ENCODE measurements around the gene SLC35F1.

The SLC35F1 gene

DNA sequence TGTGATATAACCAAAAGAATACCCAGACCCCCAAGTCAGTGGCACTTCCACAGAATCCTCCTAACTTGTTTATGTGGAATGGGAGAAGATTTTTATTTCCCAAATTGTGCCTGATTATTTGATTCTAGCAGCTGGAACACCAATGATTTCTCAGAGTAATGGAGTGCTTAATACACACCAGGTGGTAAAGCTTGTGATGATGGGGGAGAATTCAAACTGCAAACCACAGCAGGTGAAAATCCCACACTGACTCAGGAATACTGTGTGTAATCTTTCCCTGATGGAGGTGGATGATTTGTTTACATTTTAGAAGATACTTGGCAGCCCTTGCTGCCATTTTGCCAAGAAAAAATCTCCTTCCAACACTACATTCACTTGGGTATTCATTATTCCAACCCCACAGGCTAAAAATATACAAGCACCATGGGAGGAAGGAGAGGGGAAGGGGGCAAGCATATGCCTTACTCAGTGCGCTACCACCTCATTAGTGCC lies 428.3 kb downstream of the SLC35F1 start:
- DNase-seq: no peak
- H3K36me3 Mint-ChIP-seq: no peaks in the 10 kb centered on the region
- H3K27me3 Mint-ChIP-seq: no peaks in the 10 kb centered on the region
- no peak overlapping the region for H3K27ac Mint-ChIP-seq
- no peaks in the 10 kb centered on the region for H3K9me3 Mint-ChIP-seq
- no peaks in the 10 kb centered on the region for H3K4me1 Mint-ChIP-seq
- no peak overlapping the region for H3K4me3 Mint-ChIP-seq
- CTCF ChIA-PET: no interaction called here

- Mint-ChIP-seq H3K27me3 (no peaks in the 10 kb centered on the region), H3K9me3 (peaks cover 7% of the 10 kb centered on the region), H3K36me3 (no peaks in the 10 kb centered on the region), H3K27ac (no peak overlapping the region), H3K4me1 (no peaks in the 10 kb centered on the region), H3K4me3 (no peak overlapping the region)
- DNase-seq: no peak
- CTCF ChIA-PET: no interaction called here
Measured at GRCh38 chr6:118344014-118344670, 437.1 kb downstream of the SLC35F1 start.

DNA sequence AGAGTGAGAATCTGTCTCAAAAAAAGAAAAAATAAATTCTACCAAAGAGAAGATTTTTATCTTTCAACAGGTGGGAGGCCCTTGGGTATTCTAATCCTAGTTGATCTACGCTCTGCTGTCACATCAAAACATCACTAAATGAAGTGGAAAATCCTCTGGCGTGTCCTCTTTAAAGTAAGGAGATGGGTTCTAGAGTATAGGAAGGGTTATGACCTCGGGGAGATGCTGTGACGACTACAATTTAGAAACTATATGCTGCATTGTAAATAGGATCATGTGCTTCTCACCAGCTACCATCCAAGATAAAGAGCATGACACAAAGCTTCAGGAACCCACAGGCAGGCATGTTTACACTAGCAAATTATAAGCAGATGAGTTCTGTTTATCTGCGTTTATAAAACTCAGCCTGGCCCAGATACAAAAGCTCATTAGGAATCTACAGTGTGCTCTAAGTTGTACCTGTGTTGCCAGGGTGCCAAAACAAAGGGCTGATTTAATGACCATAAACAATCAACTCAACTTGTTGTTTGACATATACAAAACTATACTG lies 443.9 kb downstream of the SLC35F1 start:
- H3K9me3 Mint-ChIP-seq: no peaks in the 10 kb centered on the region
- no peak overlapping the region for H3K27ac Mint-ChIP-seq
- no peak for DNase-seq
- H3K4me1 Mint-ChIP-seq: no peaks in the 10 kb centered on the region
- H3K36me3 Mint-ChIP-seq: no peaks in the 10 kb centered on the region
- no peak overlapping the region for H3K4me3 Mint-ChIP-seq
- CTCF ChIA-PET: no interaction called here
- H3K27me3 Mint-ChIP-seq: no peaks in the 10 kb centered on the region

DNA sequence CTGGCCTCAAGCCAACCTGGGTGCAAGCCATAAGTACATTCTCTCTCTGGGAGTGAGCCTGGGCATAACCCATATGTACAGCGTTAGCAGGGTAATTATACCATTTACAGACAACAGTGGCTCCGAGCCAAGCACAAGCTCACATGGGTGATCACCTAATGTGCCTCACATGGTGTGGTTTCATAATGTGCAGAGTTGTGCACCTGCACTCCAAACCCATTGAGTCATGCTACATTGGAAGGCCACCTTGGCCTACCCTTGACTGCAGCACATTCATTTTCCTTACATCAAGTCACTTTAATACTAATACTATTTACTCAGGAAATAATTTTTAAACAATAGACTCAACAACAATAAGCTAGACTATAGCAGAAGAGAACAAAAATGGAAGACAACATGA lies 446.5 kb downstream of the SLC35F1 start:
- DNase-seq: no peak
- no peak overlapping the region for H3K27ac Mint-ChIP-seq
- no peak overlapping the region for H3K4me3 Mint-ChIP-seq
- no peaks in the 10 kb centered on the region for H3K4me1 Mint-ChIP-seq
- H3K36me3 Mint-ChIP-seq: no peaks in the 10 kb centered on the region
- no peaks in the 10 kb centered on the region for H3K27me3 Mint-ChIP-seq
- CTCF ChIA-PET: interaction anchor here (0.7 kb wide), 1 partner anchor 25 kb away, joined by 4 read pairs; no protein-coding TSS in a partner anchor
- no peaks in the 10 kb centered on the region for H3K9me3 Mint-ChIP-seq

DNA sequence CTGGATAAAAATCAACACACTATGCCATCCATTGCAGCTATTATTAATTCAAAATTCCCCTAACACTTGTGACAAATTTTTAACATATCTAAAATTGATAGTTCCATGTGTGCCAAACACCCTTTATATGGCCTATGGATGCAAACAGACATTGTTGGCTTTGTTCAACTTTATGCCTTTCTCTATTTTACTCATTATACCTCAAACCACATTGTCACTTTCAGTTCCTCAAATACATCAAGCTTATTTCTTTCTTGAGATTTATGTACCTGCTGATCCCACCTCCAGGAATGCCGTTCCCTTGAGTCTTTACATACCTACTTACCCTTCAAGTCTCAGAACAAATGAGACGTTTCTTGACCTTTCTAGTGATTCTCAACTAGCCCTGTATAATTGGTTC lies 447.6 kb downstream of the SLC35F1 start:
- H3K4me3 Mint-ChIP-seq: no peak overlapping the region

GRCh38 chr6:118356054-118356453 lies 449.0 kb downstream of the SLC35F1 start:
- Mint-ChIP-seq H3K27ac (no peak overlapping the region), H3K9me3 (no peaks in the 10 kb centered on the region), H3K27me3 (no peaks in the 10 kb centered on the region), H3K4me3 (no peak overlapping the region), H3K4me1 (no peaks in the 10 kb centered on the region), H3K36me3 (no peaks in the 10 kb centered on the region)
- DNase-seq: no peak
- CTCF ChIA-PET: no interaction called here

More for the DNA sequence above, 447.6 kb downstream of the SLC35F1 start:
- DNase-seq: no peak
- Mint-ChIP-seq H3K27me3 (no peaks in the 10 kb centered on the region), H3K27ac (no peak overlapping the region), H3K36me3 (no peaks in the 10 kb centered on the region), H3K9me3 (no peaks in the 10 kb centered on the region), H3K4me1 (no peaks in the 10 kb centered on the region)
- CTCF ChIA-PET: no interaction called here

GRCh38 chr6:118356686-118357085 lies 449.6 kb downstream of the SLC35F1 start:
- H3K36me3 Mint-ChIP-seq: no peaks in the 10 kb centered on the region
- H3K4me3 Mint-ChIP-seq: no peak overlapping the region
- H3K27ac Mint-ChIP-seq: no peak overlapping the region
- CTCF ChIA-PET: no interaction called here
- no peaks in the 10 kb centered on the region for H3K4me1 Mint-ChIP-seq
- H3K27me3 Mint-ChIP-seq: no peaks in the 10 kb centered on the region
- DNase-seq: no peak
- no peaks in the 10 kb centered on the region for H3K9me3 Mint-ChIP-seq

All from activated naive CD4-positive, alpha-beta T cell treated with anti-CD3 and anti-CD28 coated beads, Interleukin-2, amount 10 ng/mL, durations not matched to agents 7 days and 5 days (primary cell).